Nephron (organoid): Measurements from ENCODE around the gene FSTL4.

Source experiments
- H3K27ac Mint-ChIP-seq, 3 experiments: 2 replicates each; pipeline ENCODE4 v1.8.0; 2020; ENCODE audit warnings: mixed read lengths in 3 of 3, mild to moderate bottlenecking in 2 of 3, moderate library complexity in 1 of 3
- H3K27me3 Mint-ChIP-seq: 2 replicates; pipeline ENCODE4 v1.8.0; 2021; ENCODE audit warnings: low read depth, mild to moderate bottlenecking, moderate library complexity, mixed read lengths
- H3K36me3 Mint-ChIP-seq: 2 replicates; pipeline ENCODE4 v1.8.0; 2020; ENCODE audit warnings: low read depth, mixed read lengths
- H3K4me1 Mint-ChIP-seq: 2 replicates; pipeline ENCODE4 v1.8.0; 2020; ENCODE audit warnings: mixed read lengths
- H3K4me3 Mint-ChIP-seq, 3 experiments: 2 replicates each; pipeline ENCODE4 v1.8.0; 2020; ENCODE audit warnings: mild to moderate bottlenecking in 3 of 3, mixed read lengths in 3 of 3, moderate library complexity in 2 of 3
- H3K9me3 Mint-ChIP-seq: 2 replicates; pipeline ENCODE4 v1.8.0; 2020; ENCODE audit warnings: mixed read lengths
- CTCF ChIP-seq, 3 experiments: fragments of 200-600 bp; sonication (generic); IDR thresholded peaks; one replicate each; pipeline ENCODE4 v1.5.0; 2021; ENCODE audit warnings: antibody characterized with exemption in 3 of 3; ENCODE audit not compliant: unreplicated experiment in 3 of 3

FSTL4 gene

GRCh38 chr5:133480366-133480765 lies 132.0 kb downstream of the FSTL4 start:
- H3K4me1 Mint-ChIP-seq = peaks cover 8% of the 10 kb centered on the region
- H3K4me3 Mint-ChIP-seq = no peak overlapping the region
- no peaks in the 10 kb centered on the region for H3K9me3 Mint-ChIP-seq
- no peak for TF ChIP-seq CTCF (IDR thresholded peaks at IDR 0.05; ENCODE audit: unreplicated experiment in 3 of 3)
- H3K27ac Mint-ChIP-seq = no peak overlapping the region
- no peaks in the 10 kb centered on the region for H3K36me3 Mint-ChIP-seq
- H3K27me3 Mint-ChIP-seq = peaks cover 16% of the 10 kb centered on the region

GRCh38 chr5:133478199-133478985 lies 133.9 kb downstream of the FSTL4 start:
- Mint-ChIP-seq H3K27ac (no peak overlapping the region), H3K27me3 (peaks cover 25% of the 10 kb centered on the region), H3K4me3 (no peak overlapping the region), H3K4me1 (peaks cover 8% of the 10 kb centered on the region), H3K36me3 (no peaks in the 10 kb centered on the region), H3K9me3 (no peaks in the 10 kb centered on the region)
- no peak for TF ChIP-seq CTCF (IDR thresholded peaks at IDR 0.05; ENCODE audit: unreplicated experiment in 3 of 3)

- no peaks in the 10 kb centered on the region for H3K9me3 Mint-ChIP-seq
- H3K4me1 Mint-ChIP-seq = peaks cover 8% of the 10 kb centered on the region
- no peaks in the 10 kb centered on the region for H3K36me3 Mint-ChIP-seq
- H3K27me3 Mint-ChIP-seq = peaks cover 34% of the 10 kb centered on the region
- H3K4me3 Mint-ChIP-seq = no peak overlapping the region
- H3K27ac Mint-ChIP-seq = no peak overlapping the region
- TF ChIP-seq CTCF (IDR thresholded peaks at IDR 0.05; ENCODE audit: unreplicated experiment in 3 of 3) = no peak
Observed at GRCh38 chr5:133475986-133476385, 136.4 kb downstream of the FSTL4 start.

GRCh38 chr5:133474851-133475590 lies 137.3 kb downstream of the FSTL4 start:
- Mint-ChIP-seq H3K36me3 (no peaks in the 10 kb centered on the region), H3K27ac (no peak overlapping the region), H3K4me1 (peaks cover 8% of the 10 kb centered on the region), H3K9me3 (no peaks in the 10 kb centered on the region), H3K4me3 (no peak overlapping the region), H3K27me3 (peaks cover 34% of the 10 kb centered on the region)
- no peak for TF ChIP-seq CTCF (IDR thresholded peaks at IDR 0.05; ENCODE audit: unreplicated experiment in 3 of 3)

- Mint-ChIP-seq H3K27ac (no peak overlapping the region), H3K4me1 (peaks cover 6% of the 10 kb centered on the region), H3K9me3 (no peaks in the 10 kb centered on the region), H3K27me3 (peaks cover 41% of the 10 kb centered on the region), H3K36me3 (no peaks in the 10 kb centered on the region), H3K4me3 (no peak overlapping the region)
- no peak for TF ChIP-seq CTCF (IDR thresholded peaks at IDR 0.05; ENCODE audit: unreplicated experiment in 3 of 3)
Observed at GRCh38 chr5:133473291-133473690, 139.1 kb downstream of the FSTL4 start.
